ENCODE data around the gene PATE4. TPM values are rescaled to one million over a fixed set of nuclear protein-coding genes. Genes with fewer than 3 reads are reported as not detected.
"Not testable (repeated sequence)": the region's sequence is repeated elsewhere in the genome, so short reads cannot be mapped to it uniquely, and the experiment has no call there.

Gene PATE4
- total RNA-seq = not detected

DNA sequence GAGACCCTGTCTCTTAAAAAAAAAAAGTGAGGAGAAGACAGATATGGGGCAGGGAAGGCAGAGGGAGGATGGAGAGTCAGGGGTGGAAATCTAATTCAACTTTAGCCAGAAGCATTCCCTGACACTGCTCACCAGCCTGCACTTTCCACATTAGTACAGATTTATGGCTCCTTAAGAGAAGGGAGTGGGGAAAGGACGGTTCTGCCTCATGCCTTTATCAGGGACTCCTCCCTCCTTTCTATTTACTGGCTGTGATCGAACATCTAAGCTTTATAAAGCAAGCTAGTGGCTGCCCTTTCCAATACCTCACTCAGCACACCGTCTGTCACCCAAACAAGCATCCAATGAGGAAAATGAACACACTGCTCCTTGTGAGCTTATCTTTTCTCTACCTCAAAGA lies at the start of gene PATE4:
TSS of gene PATE4 (plus strand) at position 301 of the 400 bp plus-strand sequence. CDS start at position 345, 44 bp downstream.
- DNase-seq = no peak

DNA sequence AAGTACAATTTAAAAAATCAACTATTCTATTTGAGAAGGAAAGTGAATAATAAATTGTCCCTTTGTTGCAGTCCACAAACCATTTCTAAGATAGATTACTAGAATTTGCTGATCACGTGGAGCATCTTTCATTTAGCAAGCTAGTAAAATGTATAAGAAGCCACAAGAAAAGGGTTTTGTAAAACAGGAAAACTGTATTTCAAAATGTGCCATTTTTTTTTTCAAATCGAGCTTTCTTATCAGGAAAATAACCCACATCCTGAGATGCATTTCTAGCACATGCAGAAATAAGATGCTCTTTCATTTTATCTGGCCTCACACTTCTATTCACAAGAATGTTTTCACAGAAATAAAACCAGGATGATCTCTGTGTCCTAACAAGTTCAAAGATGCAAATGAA lies 48.4 kb upstream of the PATE4 start:
- no peak for DNase-seq

DNA sequence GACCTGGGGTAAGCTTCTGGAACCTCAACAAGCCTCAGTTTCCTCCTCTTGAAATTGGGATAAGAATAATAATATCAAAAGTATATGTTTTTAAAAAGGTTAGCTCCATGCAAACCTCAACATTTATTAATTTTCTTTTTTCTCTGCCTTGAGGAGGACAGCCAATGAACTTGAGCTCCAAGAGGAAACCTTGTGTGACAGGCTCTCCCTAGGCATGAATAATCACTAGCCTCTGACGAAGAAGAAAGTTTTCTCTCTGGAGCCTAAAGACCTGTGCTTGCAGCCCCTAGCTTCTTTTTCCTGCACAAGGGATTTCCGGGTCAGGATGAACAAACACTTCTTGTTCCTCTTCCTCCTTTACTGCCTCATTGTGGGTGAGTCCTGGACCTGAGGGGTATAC lies 45.3 kb upstream of the PATE4 start, which contains the start of gene PATE3:
TSS of gene PATE3 (plus strand) at position 301 of the 400 bp plus-strand sequence. CDS start at position 326, 25 bp downstream.
- no peak for DNase-seq

GRCh38 chr11:125790825-125791224 lies 42.3 kb upstream of the PATE4 start:
- DNase-seq = no peak

- no peak for DNase-seq
These were observed 35.5 kb upstream of the PATE4 start for GRCh38 chr11:125797641-125798040.

- no peak for DNase-seq
These were observed 33.3 kb upstream of the PATE4 start for GRCh38 chr11:125799808-125800207.

DNA sequence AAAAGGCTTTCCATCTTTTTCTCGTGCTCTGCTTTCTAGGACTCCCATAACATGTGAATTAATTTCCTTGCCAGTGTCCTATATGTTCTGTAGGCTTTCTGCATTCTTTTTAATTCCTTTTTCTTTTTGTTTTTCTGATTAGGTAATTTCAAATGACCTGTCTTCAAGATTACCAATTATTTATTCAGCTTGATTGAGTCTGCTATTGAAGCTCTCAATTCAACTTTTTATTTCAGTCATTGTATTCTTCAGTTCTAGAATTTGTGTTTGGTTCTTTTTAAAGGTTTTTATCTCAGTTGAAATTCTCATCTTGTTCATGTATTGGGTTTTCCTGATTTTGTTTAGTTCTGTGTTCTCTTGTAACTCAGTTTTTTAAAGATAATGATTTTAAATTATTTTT lies 30.7 kb upstream of the PATE4 start:
- DNase-seq = no peak

DNA sequence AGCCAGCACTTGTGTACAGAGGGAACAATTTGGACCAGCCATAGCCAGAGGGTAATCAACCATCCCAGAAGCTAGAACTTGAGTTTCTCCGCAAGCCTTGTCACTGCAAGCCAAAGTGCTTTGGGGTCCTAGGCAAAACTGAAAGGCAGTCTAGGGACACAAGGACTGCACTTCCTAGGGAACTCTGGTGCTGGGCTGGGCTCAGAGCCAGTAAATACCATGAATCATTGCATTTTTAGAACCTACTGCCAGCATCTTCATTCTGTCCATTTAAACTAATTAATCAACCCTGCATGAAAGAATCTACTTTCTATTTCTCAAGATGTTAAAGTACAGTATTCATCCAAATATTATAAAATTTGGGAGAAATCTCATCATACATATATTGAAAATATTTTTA lies 25.2 kb upstream of the PATE4 start:
- DNase-seq = no peak

DNA sequence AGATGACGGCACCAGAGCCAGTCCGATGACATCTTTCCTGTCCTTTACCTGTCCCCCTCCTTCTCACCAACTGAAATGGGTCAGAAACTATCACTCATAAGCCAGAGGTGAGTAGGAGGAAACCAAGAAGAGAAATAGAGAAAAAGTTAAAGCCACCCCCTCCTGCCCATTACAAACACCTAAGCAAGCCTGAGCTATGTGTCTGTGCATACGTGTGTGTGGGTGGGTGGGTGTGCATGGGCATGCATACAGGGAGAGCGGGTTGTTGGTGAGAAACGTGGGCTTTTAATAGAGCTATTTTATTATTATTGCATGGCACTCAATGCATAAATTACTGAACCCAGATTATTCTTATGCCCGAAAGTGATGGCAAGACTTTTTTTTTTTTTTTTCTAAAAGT lies 2.6 kb downstream of the PATE4 start:
- DNase-seq = no peak

DNA sequence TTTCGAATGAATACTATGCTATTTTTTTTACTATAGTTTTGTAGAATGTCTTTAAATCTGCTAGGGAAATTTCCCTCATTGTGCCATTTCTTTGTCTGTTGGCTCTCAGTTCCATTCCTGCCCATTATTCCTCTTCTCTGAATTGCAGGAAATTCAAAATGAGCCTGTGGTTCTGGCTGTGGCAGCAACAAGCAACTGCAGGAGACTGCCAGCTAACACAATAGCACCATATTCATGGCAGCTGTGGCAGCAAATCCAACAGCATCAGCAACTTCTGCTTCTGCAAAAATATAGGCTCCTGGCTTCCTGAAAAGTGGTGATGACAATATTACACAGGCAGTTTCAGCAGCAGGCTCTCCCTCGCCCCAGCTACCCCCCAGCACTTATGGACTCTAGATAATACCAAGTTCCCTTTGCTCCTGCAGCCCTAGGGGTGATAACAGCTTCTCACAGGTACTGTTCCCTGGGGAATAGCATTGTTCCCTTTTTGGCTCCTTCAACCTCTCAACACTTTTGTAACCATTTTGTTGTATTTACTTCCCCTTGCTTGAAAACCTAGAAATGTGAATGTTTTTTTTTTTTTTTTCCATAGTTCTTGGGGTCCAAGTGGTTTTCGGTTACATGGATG lies 9.3 kb downstream of the PATE4 start:
- DNase-seq = no peak

GRCh38 chr11:125846188-125846587 lies 13.1 kb downstream of the PATE4 start:
- no peak for DNase-seq

DNA sequence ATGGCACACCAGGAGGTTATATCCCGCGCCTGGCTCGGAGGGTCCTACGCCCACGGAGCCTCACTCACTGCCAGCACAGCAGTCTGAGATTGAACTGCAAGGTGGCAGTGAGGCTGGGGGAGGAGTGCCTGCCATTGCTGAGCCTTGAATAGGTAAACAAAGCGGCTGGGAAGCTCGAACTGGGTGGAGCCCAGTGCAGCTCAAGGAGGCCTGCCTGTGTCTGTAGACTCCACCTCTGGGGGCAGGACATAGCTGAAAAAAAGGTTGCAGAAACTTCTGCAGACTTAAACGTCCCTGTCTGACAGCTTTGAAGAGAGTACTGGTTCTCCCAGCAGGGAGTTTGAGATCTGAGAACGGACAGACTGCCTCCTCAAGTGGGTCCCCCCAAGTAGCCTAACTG lies 24.6 kb downstream of the PATE4 start:
- not testable (repeated sequence) for DNase-seq

DNA sequence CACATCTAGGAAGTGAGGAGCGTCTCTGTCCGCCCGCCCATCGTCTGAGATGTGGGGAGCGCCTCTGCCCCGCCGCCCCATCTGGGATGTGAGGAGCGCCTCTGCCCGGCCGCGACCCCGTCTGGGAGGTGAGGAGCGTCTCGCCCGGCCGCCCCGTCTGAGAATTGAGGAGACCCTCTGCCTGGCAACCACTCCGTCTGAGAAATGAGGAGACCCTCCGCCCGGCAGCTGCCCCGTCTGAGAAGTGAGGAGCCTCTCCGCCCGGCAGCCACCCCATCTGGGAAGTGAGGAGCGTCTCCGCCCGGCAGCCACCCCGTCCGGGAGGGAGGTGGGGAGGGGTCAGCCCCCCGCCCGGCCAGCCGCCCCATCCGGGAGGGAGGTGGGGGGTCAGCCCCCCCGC lies 29.7 kb downstream of the PATE4 start:
- DNase-seq = not testable (repeated sequence)

DNA sequence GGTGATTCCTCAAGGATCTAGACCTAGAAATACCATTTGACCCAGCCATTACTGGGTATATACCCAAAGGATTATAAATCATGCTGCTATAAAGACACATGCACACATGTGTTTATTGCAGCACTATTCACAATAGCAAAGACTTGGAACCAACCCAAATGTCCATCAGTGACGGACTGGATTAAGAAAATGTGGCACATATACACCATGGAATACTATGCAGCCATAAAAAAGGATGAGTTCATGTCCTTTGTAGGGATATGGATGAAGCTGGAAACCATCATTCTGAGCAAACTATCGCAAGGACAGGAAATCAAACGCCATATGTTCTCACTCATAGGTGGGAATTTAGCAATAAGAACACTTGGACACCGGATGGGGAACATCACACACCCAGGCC lies 32.2 kb downstream of the PATE4 start:
- DNase-seq = not testable (repeated sequence)

DNA sequence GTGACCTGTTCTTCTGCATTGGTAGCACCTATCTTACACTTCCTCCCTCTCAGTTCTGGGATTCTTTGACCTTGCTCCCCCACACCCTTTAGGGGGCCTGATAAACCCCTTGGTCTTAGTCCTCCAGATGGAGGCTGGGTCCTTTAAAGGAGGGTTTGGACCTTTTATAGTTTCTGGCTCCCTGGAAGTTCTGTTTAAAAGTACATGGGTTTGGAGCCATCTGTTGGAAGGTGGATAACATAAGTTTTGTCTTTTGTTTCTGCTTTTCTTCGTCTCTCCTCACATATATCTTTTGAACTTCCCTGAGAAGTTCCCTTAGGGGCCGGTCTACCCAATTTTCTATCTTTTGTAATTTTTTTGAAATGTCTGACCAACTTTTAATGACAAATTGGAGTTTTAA lies 36.4 kb downstream of the PATE4 start:
- no peak for DNase-seq

DNA sequence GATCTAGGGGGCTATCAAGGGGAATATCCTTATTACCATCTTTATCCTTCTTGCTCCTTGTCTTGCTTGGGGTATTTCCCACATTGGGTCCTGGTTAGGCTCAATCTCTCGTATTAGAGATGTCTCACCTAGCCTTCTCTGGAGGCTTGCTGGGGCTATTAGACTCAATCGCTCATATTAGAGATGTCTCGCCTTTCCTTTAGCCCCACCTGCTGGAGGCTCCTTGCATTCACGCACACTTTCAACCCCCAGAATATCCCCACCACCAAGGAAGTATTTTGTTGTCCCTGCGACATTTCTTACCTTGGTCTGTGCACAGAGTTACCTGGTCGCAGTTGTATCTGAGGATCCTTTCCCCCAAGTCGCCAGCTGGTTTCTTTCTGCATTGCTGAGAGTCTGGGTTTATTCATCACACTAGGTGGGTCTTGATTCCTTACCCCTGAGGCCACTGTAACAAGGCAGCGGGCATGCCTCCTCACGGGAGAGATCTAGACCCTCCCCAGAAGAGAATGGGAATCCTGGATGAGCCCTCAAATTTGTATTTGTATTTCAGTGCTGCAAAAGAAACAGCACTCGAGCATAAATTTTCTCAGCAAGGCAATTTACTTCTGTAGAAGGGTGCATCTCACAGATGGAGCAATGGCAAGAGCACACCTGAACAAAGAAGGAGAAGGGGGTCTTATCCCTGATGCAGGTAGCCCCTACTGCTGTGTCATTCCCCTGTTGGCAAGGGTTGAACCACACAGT lies 38.4 kb downstream of the PATE4 start:
- no peak for DNase-seq

- DNase-seq = no peak
These were observed 39.0 kb downstream of the PATE4 start for GRCh38 chr11:125872138-125872491.

DNA sequence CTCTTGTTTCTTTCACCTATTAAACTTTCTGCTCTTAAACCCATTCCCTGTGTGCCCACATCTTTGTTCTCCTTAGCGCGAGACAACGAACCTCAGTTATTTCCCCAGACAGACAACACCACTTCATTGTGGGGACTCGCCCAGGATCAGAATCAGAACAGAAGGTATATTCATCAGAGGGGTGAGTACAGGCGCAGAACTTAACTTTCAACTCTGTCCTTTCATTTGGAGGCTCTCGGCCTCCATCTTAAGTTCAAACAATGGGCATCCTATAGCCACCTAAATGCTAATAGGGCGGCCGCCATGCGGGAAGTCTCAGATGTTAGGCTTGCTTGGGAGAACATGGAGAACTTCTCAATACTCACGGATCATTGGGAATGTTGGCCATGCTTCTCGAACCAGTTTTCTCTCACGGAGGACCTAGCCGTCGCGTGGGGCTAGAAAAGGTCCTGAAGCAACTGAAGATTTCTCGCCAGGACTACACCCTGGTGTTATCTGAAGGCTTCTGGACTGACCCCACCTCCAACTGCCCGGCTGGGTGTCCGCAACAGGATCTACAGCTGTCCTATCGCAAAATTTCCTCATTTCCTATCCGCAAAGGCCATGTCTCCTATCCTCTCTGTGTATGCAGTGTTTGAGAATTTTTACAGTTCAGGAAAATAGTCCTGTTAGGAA lies 40.9 kb downstream of the PATE4 start:
- no peak for DNase-seq

DNA sequence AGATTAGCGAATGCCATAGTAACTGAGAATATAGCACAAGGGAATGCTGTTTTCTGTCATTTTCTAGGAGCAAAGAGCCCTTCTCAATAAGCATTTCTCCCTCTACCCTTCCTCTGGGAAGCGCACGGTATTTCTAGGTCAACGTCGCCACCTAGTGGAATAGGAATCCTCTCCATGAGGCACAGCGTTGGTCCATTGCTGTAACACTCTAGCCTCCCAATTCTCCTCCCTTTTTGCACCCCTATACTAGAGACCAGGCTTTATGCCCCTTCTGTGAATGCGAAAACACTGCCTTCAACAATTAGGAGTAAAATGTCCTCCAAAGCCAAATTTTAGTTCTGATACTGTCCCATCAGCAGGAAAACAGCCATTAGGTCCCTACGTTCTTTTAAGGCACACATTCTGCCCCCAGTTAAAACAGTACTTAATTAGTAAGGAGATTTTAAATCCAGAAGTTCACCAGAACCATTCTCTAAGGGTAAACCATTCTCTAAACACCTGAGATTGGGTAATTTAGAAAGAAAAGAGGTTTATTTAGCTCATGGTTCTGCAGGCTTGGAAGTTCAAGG lies 41.5 kb downstream of the PATE4 start:
- peak; percentile 31 for DNase-seq

- no peak for DNase-seq
These were observed 48.2 kb downstream of the PATE4 start for GRCh38 chr11:125881291-125881690.

- DNase-seq = no peak
These were observed 50.3 kb downstream of the PATE4 start for GRCh38 chr11:125883375-125883774.

DNA sequence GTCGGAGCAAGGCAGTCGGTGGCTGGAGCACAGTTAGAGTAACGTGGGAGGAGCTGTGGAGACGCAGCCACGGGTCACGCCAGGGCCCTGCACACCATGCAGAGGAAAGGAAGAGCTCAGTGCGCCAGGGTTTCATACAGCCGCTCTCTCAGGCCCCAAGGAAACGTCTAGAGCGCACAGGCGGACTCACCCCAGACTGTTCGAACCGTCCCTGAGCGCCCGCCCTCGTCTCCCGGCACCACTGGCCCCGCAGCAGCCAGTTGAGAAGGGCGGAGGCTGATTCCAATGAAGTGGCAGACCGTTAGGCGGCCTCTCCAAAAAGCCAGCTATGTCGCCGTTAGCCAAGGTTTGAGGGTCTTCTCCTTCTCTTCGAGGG lies 53.9 kb downstream of the PATE4 start:
- peak; percentile 33 for DNase-seq

All from effector CD4-positive, alpha-beta T cell (primary cell).